ENCODE results near the gene ASB18.

GRCh38 chr2:236170590-236171165 is 93.5 kb downstream of the ASB18 start:
- TF ChIP-seq NR2C2 (IDR thresholded peaks at IDR 0.05; ENCODE audit: borderline replicate concordance, control insufficient read depth, insufficient read length, low read depth) (no peak), CTCF (IDR thresholded peaks at IDR 0.05 in 2 of 3, conservative IDR thresholded peaks at IDR 0.05 in 1 of 3; ENCODE audit: control insufficient read depth in 2 of 3, extremely low read depth in 1 of 3, insufficient read depth in 1 of 3, low read depth in 3 of 3, low read length in 3 of 3) (no peak), BCL3 (IDR thresholded peaks at IDR 0.05; ENCODE audit: borderline replicate concordance, insufficient read depth, low read depth, low read length, poor library complexity, severe bottlenecking) (no peak), FOS (IDR thresholded peaks at IDR 0.05; ENCODE audit: borderline replicate concordance, extremely low read depth, insufficient read length) (no peak), SP1 (IDR thresholded peaks at IDR 0.05; ENCODE audit: low read depth, low read length) (no peak)

Data from GM12878 (cell line).